K562 (cell line): ENCODE data around the gene SPRTN.

Experiments
- ATF7 ChIP-seq: fragments of 450-650 bp; IDR thresholded peaks from 2 replicates; pipeline ENCODE4 v1.7.1; 2014; ENCODE audit warnings: mild to moderate bottlenecking, moderate library complexity
- EZH2 ChIP-seq: IDR thresholded peaks from 2 replicates; pipeline ENCODE4 v1.6.1; 2012; ENCODE audit warnings: low read depth, mild to moderate bottlenecking, inconsistent platforms, low read length, borderline replicate concordance
- GABPA ChIP-seq: fragments of 200-800 bp; sonication (Bioruptor generic); conservative IDR thresholded peaks from 2 replicates; pipeline ENCODE4 v1.6.1; 2016; ENCODE audit warnings: low read depth, missing genetic modification characterization, missing compliant biosample characterization
- KLF6 ChIP-seq: fragments of 250-450 bp; sonication (Bioruptor Pico); IDR thresholded peaks from 2 replicates; pipeline ENCODE4 v1.4.0; 2020; ENCODE audit warnings: mild to moderate bottlenecking, moderate library complexity, borderline replicate concordance
- LARP7 ChIP-seq: fragments of 450-650 bp; IDR thresholded peaks from 2 replicates; pipeline ENCODE4 v1.6.1; 2016
- RBFOX2 ChIP-seq: fragments of 200-400 bp; formaldehyde crosslinking; IDR thresholded peaks from 2 replicates; pipeline ENCODE4 v1.6.1; 2017; ENCODE audit warnings: low read depth, mild to moderate bottlenecking, low read length, moderate library complexity
- SAFB ChIP-seq: fragments of 200-400 bp; formaldehyde crosslinking; IDR thresholded peaks from 2 replicates; pipeline ENCODE4 v1.6.1; 2017; ENCODE audit warnings: low read depth, low read length, borderline replicate concordance
- TGIF2 ChIP-seq: sonication (generic); formaldehyde crosslinking; IDR thresholded peaks from 2 replicates; pipeline ENCODE4 v1.8.1; 2022; ENCODE audit warnings: mild to moderate bottlenecking, missing genetic modification reagents, moderate library complexity
- TF ChIP-seq, protein P1 (sequence below): fragments of 250-450 bp; sonication (Bioruptor Pico); IDR thresholded peaks from 2 replicates; pipeline ENCODE4 v1.9.0; 2021; ENCODE audit warnings: mild to moderate bottlenecking, inconsistent platforms
- TF ChIP-seq, protein P2 (sequence below), 2 experiments: fragments of 200-800 bp in 1 of 2; sonication (Bioruptor generic) in 1 of 2; sonication (generic) in 1 of 2; formaldehyde crosslinking in 1 of 2; IDR thresholded peaks in 1 of 2; conservative IDR thresholded peaks in 1 of 2; 2 replicates each; pipeline versions ENCODE4 v1.5.0 to v1.6.1; 2016 to 2020; ENCODE audit warnings: missing compliant biosample characterization in 1 of 2, missing genetic modification characterization in 1 of 2, missing genetic modification reagents in 1 of 2
- TF ChIP-seq, protein P3 (sequence below): fragments of 250-450 bp; sonication (Bioruptor Pico); IDR thresholded peaks from 2 replicates; pipeline ENCODE4 v1.8.0; 2022; ENCODE audit warnings: moderate library complexity, mild to moderate bottlenecking, inconsistent platforms
- TF ChIP-seq, protein P4 (sequence below): fragments of 200-600 bp; sonication (generic); IDR thresholded peaks from one replicate; pipeline ENCODE4 v1.6.1; 2012; ENCODE audit warnings: mild to moderate bottlenecking, low read depth, low read length, inconsistent platforms
- TF ChIP-seq, protein P5 (sequence below), 3 experiments: IDR thresholded peaks in 2 of 3; conservative IDR thresholded peaks in 1 of 3; 2 replicates each; pipeline ENCODE4 v1.5.1; 2011 to 2012; ENCODE audit warnings: low read length in 3 of 3, mild to moderate bottlenecking in 3 of 3, control low read depth in 2 of 3, improper control_type of control experiment in 1 of 3, inconsistent platforms in 1 of 3, low read depth in 1 of 3, mixed read lengths in 1 of 3, moderate library complexity in 1 of 3; ENCODE audit not compliant: insufficient read depth in 2 of 3

DNA sequence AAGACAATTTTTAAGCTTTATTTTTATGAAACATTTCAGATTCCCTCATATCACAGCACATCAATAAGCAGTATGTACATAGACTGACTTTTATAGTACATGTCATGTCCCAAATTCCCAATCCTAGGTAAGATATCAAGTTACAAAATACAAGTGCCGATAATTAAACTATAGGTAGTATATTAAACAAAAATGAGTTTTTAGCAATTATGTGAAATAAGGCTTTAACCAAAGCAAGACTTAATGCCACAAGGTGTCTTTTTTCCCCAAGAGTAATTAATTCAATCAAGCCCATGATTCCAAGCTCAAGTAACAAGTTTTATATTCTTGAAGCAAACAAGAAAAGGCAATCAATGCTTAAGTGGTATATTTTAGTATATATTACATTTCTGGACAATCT is 5.3 kb upstream of the SPRTN start:
- TF ChIP-seq GABPA (tag): no peak
- TF ChIP-seq, protein P1, sequence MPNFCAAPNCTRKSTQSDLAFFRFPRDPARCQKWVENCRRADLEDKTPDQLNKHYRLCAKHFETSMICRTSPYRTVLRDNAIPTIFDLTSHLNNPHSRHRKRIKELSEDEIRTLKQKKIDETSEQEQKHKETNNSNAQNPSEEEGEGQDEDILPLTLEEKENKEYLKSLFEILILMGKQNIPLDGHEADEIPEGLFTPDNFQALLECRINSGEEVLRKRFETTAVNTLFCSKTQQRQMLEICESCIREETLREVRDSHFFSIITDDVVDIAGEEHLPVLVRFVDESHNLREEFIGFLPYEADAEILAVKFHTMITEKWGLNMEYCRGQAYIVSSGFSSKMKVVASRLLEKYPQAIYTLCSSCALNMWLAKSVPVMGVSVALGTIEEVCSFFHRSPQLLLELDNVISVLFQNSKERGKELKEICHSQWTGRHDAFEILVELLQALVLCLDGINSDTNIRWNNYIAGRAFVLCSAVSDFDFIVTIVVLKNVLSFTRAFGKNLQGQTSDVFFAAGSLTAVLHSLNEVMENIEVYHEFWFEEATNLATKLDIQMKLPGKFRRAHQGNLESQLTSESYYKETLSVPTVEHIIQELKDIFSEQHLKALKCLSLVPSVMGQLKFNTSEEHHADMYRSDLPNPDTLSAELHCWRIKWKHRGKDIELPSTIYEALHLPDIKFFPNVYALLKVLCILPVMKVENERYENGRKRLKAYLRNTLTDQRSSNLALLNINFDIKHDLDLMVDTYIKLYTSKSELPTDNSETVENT (CRISPR knock-in tag): no peak
- TF ChIP-seq EZH2: no peak
- TF ChIP-seq ATF7: no peak
- TF ChIP-seq KLF6 (CRISPR knock-in tag): no peak
- TF ChIP-seq, protein P2, sequence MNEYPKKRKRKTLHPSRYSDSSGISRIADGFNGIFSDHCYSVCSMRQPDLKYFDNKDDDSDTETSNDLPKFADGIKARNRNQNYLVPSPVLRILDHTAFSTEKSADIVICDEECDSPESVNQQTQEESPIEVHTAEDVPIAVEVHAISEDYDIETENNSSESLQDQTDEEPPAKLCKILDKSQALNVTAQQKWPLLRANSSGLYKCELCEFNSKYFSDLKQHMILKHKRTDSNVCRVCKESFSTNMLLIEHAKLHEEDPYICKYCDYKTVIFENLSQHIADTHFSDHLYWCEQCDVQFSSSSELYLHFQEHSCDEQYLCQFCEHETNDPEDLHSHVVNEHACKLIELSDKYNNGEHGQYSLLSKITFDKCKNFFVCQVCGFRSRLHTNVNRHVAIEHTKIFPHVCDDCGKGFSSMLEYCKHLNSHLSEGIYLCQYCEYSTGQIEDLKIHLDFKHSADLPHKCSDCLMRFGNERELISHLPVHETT (CRISPR knock-in tag; conservative IDR thresholded peaks at IDR 0.05 in 1 of 2, IDR thresholded peaks at IDR 0.05 in 1 of 2): no peak
- no peak for TF ChIP-seq SAFB
- TF ChIP-seq LARP7: no peak
- TF ChIP-seq, protein P3, sequence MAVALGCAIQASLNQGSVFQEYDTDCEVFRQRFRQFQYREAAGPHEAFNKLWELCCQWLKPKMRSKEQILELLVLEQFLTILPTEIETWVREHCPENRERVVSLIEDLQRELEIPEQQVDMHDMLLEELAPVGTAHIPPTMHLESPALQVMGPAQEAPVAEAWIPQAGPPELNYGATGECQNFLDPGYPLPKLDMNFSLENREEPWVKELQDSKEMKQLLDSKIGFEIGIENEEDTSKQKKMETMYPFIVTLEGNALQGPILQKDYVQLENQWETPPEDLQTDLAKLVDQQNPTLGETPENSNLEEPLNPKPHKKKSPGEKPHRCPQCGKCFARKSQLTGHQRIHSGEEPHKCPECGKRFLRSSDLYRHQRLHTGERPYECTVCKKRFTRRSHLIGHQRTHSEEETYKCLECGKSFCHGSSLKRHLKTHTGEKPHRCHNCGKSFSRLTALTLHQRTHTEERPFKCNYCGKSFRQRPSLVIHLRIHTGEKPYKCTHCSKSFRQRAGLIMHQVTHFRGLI: no peak
- TF ChIP-seq, protein P4, sequence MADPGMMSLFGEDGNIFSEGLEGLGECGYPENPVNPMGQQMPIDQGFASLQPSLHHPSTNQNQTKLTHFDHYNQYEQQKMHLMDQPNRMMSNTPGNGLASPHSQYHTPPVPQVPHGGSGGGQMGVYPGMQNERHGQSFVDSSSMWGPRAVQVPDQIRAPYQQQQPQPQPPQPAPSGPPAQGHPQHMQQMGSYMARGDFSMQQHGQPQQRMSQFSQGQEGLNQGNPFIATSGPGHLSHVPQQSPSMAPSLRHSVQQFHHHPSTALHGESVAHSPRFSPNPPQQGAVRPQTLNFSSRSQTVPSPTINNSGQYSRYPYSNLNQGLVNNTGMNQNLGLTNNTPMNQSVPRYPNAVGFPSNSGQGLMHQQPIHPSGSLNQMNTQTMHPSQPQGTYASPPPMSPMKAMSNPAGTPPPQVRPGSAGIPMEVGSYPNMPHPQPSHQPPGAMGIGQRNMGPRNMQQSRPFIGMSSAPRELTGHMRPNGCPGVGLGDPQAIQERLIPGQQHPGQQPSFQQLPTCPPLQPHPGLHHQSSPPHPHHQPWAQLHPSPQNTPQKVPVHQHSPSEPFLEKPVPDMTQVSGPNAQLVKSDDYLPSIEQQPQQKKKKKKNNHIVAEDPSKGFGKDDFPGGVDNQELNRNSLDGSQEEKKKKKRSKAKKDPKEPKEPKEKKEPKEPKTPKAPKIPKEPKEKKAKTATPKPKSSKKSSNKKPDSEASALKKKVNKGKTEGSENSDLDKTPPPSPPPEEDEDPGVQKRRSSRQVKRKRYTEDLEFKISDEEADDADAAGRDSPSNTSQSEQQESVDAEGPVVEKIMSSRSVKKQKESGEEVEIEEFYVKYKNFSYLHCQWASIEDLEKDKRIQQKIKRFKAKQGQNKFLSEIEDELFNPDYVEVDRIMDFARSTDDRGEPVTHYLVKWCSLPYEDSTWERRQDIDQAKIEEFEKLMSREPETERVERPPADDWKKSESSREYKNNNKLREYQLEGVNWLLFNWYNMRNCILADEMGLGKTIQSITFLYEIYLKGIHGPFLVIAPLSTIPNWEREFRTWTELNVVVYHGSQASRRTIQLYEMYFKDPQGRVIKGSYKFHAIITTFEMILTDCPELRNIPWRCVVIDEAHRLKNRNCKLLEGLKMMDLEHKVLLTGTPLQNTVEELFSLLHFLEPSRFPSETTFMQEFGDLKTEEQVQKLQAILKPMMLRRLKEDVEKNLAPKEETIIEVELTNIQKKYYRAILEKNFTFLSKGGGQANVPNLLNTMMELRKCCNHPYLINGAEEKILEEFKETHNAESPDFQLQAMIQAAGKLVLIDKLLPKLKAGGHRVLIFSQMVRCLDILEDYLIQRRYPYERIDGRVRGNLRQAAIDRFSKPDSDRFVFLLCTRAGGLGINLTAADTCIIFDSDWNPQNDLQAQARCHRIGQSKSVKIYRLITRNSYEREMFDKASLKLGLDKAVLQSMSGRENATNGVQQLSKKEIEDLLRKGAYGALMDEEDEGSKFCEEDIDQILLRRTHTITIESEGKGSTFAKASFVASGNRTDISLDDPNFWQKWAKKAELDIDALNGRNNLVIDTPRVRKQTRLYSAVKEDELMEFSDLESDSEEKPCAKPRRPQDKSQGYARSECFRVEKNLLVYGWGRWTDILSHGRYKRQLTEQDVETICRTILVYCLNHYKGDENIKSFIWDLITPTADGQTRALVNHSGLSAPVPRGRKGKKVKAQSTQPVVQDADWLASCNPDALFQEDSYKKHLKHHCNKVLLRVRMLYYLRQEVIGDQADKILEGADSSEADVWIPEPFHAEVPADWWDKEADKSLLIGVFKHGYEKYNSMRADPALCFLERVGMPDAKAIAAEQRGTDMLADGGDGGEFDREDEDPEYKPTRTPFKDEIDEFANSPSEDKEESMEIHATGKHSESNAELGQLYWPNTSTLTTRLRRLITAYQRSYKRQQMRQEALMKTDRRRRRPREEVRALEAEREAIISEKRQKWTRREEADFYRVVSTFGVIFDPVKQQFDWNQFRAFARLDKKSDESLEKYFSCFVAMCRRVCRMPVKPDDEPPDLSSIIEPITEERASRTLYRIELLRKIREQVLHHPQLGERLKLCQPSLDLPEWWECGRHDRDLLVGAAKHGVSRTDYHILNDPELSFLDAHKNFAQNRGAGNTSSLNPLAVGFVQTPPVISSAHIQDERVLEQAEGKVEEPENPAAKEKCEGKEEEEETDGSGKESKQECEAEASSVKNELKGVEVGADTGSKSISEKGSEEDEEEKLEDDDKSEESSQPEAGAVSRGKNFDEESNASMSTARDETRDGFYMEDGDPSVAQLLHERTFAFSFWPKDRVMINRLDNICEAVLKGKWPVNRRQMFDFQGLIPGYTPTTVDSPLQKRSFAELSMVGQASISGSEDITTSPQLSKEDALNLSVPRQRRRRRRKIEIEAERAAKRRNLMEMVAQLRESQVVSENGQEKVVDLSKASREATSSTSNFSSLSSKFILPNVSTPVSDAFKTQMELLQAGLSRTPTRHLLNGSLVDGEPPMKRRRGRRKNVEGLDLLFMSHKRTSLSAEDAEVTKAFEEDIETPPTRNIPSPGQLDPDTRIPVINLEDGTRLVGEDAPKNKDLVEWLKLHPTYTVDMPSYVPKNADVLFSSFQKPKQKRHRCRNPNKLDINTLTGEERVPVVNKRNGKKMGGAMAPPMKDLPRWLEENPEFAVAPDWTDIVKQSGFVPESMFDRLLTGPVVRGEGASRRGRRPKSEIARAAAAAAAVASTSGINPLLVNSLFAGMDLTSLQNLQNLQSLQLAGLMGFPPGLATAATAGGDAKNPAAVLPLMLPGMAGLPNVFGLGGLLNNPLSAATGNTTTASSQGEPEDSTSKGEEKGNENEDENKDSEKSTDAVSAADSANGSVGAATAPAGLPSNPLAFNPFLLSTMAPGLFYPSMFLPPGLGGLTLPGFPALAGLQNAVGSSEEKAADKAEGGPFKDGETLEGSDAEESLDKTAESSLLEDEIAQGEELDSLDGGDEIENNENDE: no peak
- no peak for TF ChIP-seq RBFOX2
- TF ChIP-seq TGIF2 (CRISPR knock-in tag): no peak
- TF ChIP-seq, protein P5, sequence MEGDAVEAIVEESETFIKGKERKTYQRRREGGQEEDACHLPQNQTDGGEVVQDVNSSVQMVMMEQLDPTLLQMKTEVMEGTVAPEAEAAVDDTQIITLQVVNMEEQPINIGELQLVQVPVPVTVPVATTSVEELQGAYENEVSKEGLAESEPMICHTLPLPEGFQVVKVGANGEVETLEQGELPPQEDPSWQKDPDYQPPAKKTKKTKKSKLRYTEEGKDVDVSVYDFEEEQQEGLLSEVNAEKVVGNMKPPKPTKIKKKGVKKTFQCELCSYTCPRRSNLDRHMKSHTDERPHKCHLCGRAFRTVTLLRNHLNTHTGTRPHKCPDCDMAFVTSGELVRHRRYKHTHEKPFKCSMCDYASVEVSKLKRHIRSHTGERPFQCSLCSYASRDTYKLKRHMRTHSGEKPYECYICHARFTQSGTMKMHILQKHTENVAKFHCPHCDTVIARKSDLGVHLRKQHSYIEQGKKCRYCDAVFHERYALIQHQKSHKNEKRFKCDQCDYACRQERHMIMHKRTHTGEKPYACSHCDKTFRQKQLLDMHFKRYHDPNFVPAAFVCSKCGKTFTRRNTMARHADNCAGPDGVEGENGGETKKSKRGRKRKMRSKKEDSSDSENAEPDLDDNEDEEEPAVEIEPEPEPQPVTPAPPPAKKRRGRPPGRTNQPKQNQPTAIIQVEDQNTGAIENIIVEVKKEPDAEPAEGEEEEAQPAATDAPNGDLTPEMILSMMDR (IDR thresholded peaks at IDR 0.05 in 2 of 3, conservative IDR thresholded peaks at IDR 0.05 in 1 of 3; ENCODE audit: insufficient read depth in 2 of 3, low read depth in 1 of 3, low read length in 3 of 3): no peak
